Naive thymus-derived CD4-positive, alpha-beta T cell (primary cell): Measurements from ENCODE around the gene HEMK1. TPM values are rescaled to one million over a fixed set of nuclear protein-coding genes. Genes with fewer than 3 reads are reported as not detected.

ENCODE experiments used
- ATAC-seq: fragments of 150-1000 bp; cut with Tn5 transposase; 2 replicates; pipeline ENCODE4 v1.10.0; 2021; ENCODE audit warnings: mild to moderate bottlenecking, moderate library complexity
- CTCF ChIA-PET: fragments of 350-600 bp; sonication (Branson Sonifier 250); formaldehyde crosslinking; loops from one replicate; lab custom pipeline; 2021; ENCODE audit warnings: antibody characterized with exemption; lab: Charles Lee
- POLR2A ChIA-PET: fragments of 350-600 bp; sonication (Branson Sonifier 250); formaldehyde crosslinking; loops from one replicate; lab custom pipeline; 2021; ENCODE audit warnings: antibody characterized with exemption, inconsistent platforms; lab: Charles Lee
- DNase-seq, 9 donors: peaks; one replicate each; pipeline versions ENCODE4 v3.0.0 to v3.0.0-alpha.2; 2020 to 2022; ENCODE audit warnings: mixed read lengths in 1 of 9
- H3K27ac ChIP-seq: one replicate; pipeline ENCODE4 v1.7.0; 2013; ENCODE audit warnings: mild to moderate bottlenecking, low read depth, low read length, moderate library complexity
- H3K27me3 ChIP-seq, 2 donors: one replicate each; pipeline ENCODE4 v1.7.0; 2013; ENCODE audit warnings: low read length in 2 of 2, mild to moderate bottlenecking in 2 of 2, moderate library complexity in 2 of 2; ENCODE audit not compliant: control insufficient read depth in 2 of 2, insufficient read depth in 2 of 2
- H3K36me3 ChIP-seq, 3 experiments: 1 replicate in 2 of 3; 2 replicates in 1 of 3; pipeline ENCODE4 v1.7.0; 2013; ENCODE audit warnings: low read length in 3 of 3, mild to moderate bottlenecking in 3 of 3, moderate library complexity in 1 of 3; ENCODE audit not compliant: insufficient read depth in 3 of 3, control insufficient read depth in 2 of 3
- H3K4me1 ChIP-seq, 2 donors: one replicate each; pipeline ENCODE4 v1.7.0; 2013; ENCODE audit warnings: low read length in 2 of 2, mild to moderate bottlenecking in 2 of 2, moderate library complexity in 1 of 2; ENCODE audit not compliant: control insufficient read depth in 2 of 2, insufficient read depth in 2 of 2
- H3K4me3 ChIP-seq: 2 replicates; pipeline ENCODE4 v1.7.0; 2013; ENCODE audit warnings: mild to moderate bottlenecking, low read length
- H3K9me3 ChIP-seq, 3 experiments: 1 replicate in 2 of 3; 2 replicates in 1 of 3; pipeline ENCODE4 v1.7.0; 2013; ENCODE audit warnings: low read length in 3 of 3; ENCODE audit not compliant: control insufficient read depth in 2 of 3
- H3K27ac Mint-ChIP-seq, 9 donors: one replicate each; pipeline ENCODE4 v1.8.0; 2020 to 2022; ENCODE audit warnings: mixed read lengths in 9 of 9, mild to moderate bottlenecking in 8 of 9, moderate library complexity in 5 of 9, inconsistent platforms in 2 of 9
- H3K27me3 Mint-ChIP-seq, 5 donors: one replicate each; pipeline ENCODE4 v1.8.0; 2021 to 2022; ENCODE audit warnings: mixed read lengths in 5 of 5, mild to moderate bottlenecking in 1 of 5
- H3K36me3 Mint-ChIP-seq, 5 donors: one replicate each; pipeline ENCODE4 v1.8.0; 2020 to 2022; ENCODE audit warnings: mixed read lengths in 5 of 5, mild to moderate bottlenecking in 3 of 5, inconsistent platforms in 1 of 5
- H3K4me1 Mint-ChIP-seq, 7 donors: one replicate each; pipeline ENCODE4 v1.8.0; 2020 to 2022; ENCODE audit warnings: mixed read lengths in 7 of 7, mild to moderate bottlenecking in 3 of 7, inconsistent platforms in 1 of 7
- H3K4me3 Mint-ChIP-seq, 10 donors: one replicate each; pipeline ENCODE4 v1.8.0; 2020 to 2022; ENCODE audit warnings: mild to moderate bottlenecking in 10 of 10, mixed read lengths in 10 of 10, moderate library complexity in 6 of 10, inconsistent platforms in 2 of 10
- H3K9me3 Mint-ChIP-seq, 11 donors: one replicate each; pipeline ENCODE4 v1.8.0; 2020 to 2022; ENCODE audit warnings: mixed read lengths in 11 of 11, mild to moderate bottlenecking in 4 of 11, inconsistent platforms in 1 of 11, moderate library complexity in 1 of 11
- intact Hi-C, 2 donors: fragments of 100-400 bp; cut with micrococcal nuclease; formaldehyde crosslinking; loops; one replicate each; pipeline ENCODE4 v1.15.1; 2023
- polyA plus RNA-seq, 2 donors: library from polyadenylated mRNA; unstranded; fragments of 300-500 nt; fragmentation: Illumina TruSeq; gene quantifications; one replicate each; pipeline ENCODE4 v1.2.3, GENCODE V29; 2021
- total RNA-seq, 6 experiments: library from RNA in 5 of 6; stranded (reverse) in 5 of 6; gene quantifications; 1 replicate in 5 of 6; 2 replicates in 1 of 6; pipeline ENCODE4 v1.2.3 and lab custom pipeline; 2021 to 2026

HEMK1 gene
- total and polyA plus RNA-seq, 7 experiments from 2014 or later = 32.1 to 71.1 (median 40.1) TPM

DNA sequence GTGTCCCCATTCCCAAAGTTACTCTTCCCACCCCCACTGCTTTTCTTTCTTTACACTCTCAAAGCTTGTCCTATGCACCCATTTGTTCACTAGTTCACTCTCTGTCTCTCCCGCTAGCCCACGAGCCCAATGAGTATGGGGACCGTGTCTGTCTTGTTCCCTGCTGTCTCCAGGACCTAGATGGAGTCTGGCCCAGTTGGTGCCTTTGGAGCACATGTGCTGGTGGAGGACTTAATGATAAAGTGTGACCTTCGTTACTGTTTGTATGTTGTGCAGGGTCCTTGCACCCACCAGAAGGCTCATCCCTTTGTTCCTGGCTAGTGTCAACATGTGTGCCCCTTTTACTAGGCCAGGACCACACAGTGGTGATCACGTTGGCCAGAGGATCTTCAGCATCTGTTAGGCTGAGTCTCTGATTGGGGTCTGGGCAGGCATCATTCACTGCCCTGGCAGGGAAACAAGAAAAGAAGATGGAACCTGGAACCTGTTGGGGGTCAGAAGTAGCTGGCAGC lies 34.8 kb downstream of the HEMK1 start:
- Mint-ChIP-seq H3K4me1 (peaks cover 79 to 100% (median 87%) of the 10 kb centered on the region in 7 donors), H3K9me3 (no peaks in the 10 kb centered on the region), H3K4me3 (peak overlapping the region in 9 of 10 donors; percentile 11 to 98 (median 87)), H3K27me3 (no peaks in the 10 kb centered on the region), H3K27ac (peak overlapping the region; percentile 89 to 97 (median 94)), H3K36me3 (peaks cover 21 to 69% (median 29%) of the 10 kb centered on the region in 5 donors)
- CTCF ChIA-PET = interaction anchor here (2.3 to 13.9 kb wide), 3 partner anchors 11 to 30 kb away, joined by 8 to 578 read pairs (median 16); partner anchors contain the start of genes C3orf18 and HEMK1
- Histone ChIP-seq H3K27ac (peak overlapping the region; percentile 93), H3K36me3 (peaks cover 16 to 60% (median 18%) of the 10 kb centered on the region in 3 experiments), H3K9me3 (no peaks in the 10 kb centered on the region), H3K27me3 (no peaks in the 10 kb centered on the region), H3K4me3 (no peak overlapping the region), H3K4me1 (peaks cover 89 to 94% of the 10 kb centered on the region in 2 donors)
- no peak for ATAC-seq
- intact Hi-C loops = no loop called here
- POLR2A ChIA-PET = interaction anchor here (1.8 to 25.1 kb wide), 3 partner anchors 14 to 31 kb away, joined by 4 to 730 read pairs (median 410); partner anchors contain the start of genes C3orf18 and HEMK1
- no peak for DNase-seq

GRCh38 chr3:50604628-50605588 lies 35.6 kb downstream of the HEMK1 start:
- H3K4me1 Mint-ChIP-seq = peaks cover 77 to 100% (median 92%) of the 10 kb centered on the region in 7 donors
- H3K4me3 Mint-ChIP-seq = peak overlapping the region; percentile 83 to 98 (median 92)
- intact Hi-C loops = no loop called here
- H3K36me3 Mint-ChIP-seq = peaks cover 27 to 71% (median 31%) of the 10 kb centered on the region in 5 donors
- Histone ChIP-seq H3K4me3 (peak overlapping the region; percentile 93), H3K27ac (peak overlapping the region; percentile 93), H3K4me1 (peaks cover 88 to 89% of the 10 kb centered on the region in 2 donors), H3K27me3 (no peaks in the 10 kb centered on the region), H3K36me3 (peaks cover 18 to 64% (median 20%) of the 10 kb centered on the region in 3 experiments), H3K9me3 (no peaks in the 10 kb centered on the region)
- peak; percentile 4 for ATAC-seq
- POLR2A ChIA-PET = interaction anchor here (1.4 to 25.1 kb wide), 4 partner anchors 14 to 268 kb away, joined by 4 to 730 read pairs (median 207); partner anchors contain the start of genes C3orf18 and HEMK1
- no peaks in the 10 kb centered on the region for H3K9me3 Mint-ChIP-seq
- H3K27ac Mint-ChIP-seq = peak overlapping the region; percentile 89 to 97 (median 94)
- no peak for DNase-seq
- CTCF ChIA-PET = interaction anchor here (3.6 to 13.9 kb wide), 3 partner anchors 10 to 31 kb away, joined by 16 to 578 read pairs (median 268); partner anchors contain the start of genes C3orf18 and HEMK1
- no peaks in the 10 kb centered on the region for H3K27me3 Mint-ChIP-seq

GRCh38 chr3:50605901-50606326 lies 36.6 kb downstream of the HEMK1 start:
- ChIA-PET POLR2A (interaction anchor here (1.4 to 25.1 kb wide), 3 partner anchors 16 to 269 kb away, joined by 4 to 730 read pairs (median 410); partner anchors contain the start of genes C3orf18 and HEMK1), CTCF (interaction anchor here (3.6 to 13.9 kb wide), 3 partner anchors 9 to 32 kb away, joined by 16 to 578 read pairs (median 268); partner anchors contain the start of genes C3orf18 and HEMK1)
- no peaks in the 10 kb centered on the region for H3K27me3 Mint-ChIP-seq
- H3K36me3 ChIP-seq = peaks cover 18 to 74% (median 25%) of the 10 kb centered on the region in 3 experiments
- peak overlapping the region; percentile 93 for H3K4me3 ChIP-seq
- H3K9me3 Mint-ChIP-seq = no peaks in the 10 kb centered on the region
- peaks cover 67 to 99% (median 83%) of the 10 kb centered on the region in 7 donors for H3K4me1 Mint-ChIP-seq
- no peaks in the 10 kb centered on the region for H3K27me3 ChIP-seq
- H3K36me3 Mint-ChIP-seq = peaks cover 31 to 75% (median 36%) of the 10 kb centered on the region in 5 donors
- H3K9me3 ChIP-seq = no peaks in the 10 kb centered on the region
- peak overlapping the region; percentile 83 to 98 (median 92) for H3K4me3 Mint-ChIP-seq
- H3K27ac ChIP-seq = peak overlapping the region; percentile 93
- intact Hi-C loops = no loop called here
- H3K27ac Mint-ChIP-seq = peak overlapping the region; percentile 78 to 96 (median 94)
- DNase-seq (no peak), ATAC-seq (no peak)
- H3K4me1 ChIP-seq = peaks cover 78 to 83% of the 10 kb centered on the region in 2 donors

DNA sequence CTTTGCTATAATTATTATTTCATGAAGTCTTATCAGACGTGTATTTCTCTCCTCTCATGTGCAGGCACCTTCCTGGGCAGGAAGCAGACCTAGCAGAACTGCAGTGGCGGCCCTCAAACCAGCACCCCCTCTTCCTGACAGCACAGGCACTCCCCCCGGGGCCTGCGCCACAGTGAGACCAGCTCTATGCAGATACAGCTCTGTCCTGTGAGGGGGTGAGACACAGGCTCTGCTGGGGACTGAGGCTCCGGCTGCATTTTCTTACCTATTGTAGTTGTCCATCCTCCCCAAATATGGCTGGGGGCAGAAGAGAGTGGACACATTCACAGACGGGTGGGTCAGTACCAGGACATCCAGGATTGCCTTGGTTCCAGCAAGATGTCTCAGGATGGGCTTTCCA lies 37.3 kb downstream of the HEMK1 start:
- peak; percentile 34 for ATAC-seq
- DNase-seq = peak in 3 of 9 donors; percentile 40 to 42 (median 41)
- H3K27me3 Mint-ChIP-seq = no peaks in the 10 kb centered on the region
- H3K9me3 Mint-ChIP-seq = no peaks in the 10 kb centered on the region
- ChIA-PET CTCF (interaction anchor here (1.9 to 13.9 kb wide), 4 partner anchors 8 to 32 kb away, joined by 6 to 578 read pairs (median 142); partner anchors contain the start of genes C3orf18 and HEMK1), POLR2A (interaction anchor here (1.4 to 25.1 kb wide), 3 partner anchors 16 to 269 kb away, joined by 4 to 730 read pairs (median 410); partner anchors contain the start of genes C3orf18 and HEMK1)
- H3K4me1 Mint-ChIP-seq = peaks cover 60 to 93% (median 78%) of the 10 kb centered on the region in 7 donors
- H3K4me1 ChIP-seq = peaks cover 71 to 76% of the 10 kb centered on the region in 2 donors
- H3K27ac ChIP-seq = peak overlapping the region; percentile 93
- H3K27ac Mint-ChIP-seq = peak overlapping the region; percentile 40 to 96 (median 94)
- H3K9me3 ChIP-seq = no peaks in the 10 kb centered on the region
- intact Hi-C loops = no loop called here
- H3K4me3 Mint-ChIP-seq = peak overlapping the region; percentile 83 to 98 (median 92)
- peak overlapping the region; percentile 93 for H3K4me3 ChIP-seq
- peaks cover 31 to 78% (median 36%) of the 10 kb centered on the region in 5 donors for H3K36me3 Mint-ChIP-seq
- H3K27me3 ChIP-seq = no peaks in the 10 kb centered on the region
- H3K36me3 ChIP-seq = peaks cover 18 to 75% (median 25%) of the 10 kb centered on the region in 3 experiments

DNA sequence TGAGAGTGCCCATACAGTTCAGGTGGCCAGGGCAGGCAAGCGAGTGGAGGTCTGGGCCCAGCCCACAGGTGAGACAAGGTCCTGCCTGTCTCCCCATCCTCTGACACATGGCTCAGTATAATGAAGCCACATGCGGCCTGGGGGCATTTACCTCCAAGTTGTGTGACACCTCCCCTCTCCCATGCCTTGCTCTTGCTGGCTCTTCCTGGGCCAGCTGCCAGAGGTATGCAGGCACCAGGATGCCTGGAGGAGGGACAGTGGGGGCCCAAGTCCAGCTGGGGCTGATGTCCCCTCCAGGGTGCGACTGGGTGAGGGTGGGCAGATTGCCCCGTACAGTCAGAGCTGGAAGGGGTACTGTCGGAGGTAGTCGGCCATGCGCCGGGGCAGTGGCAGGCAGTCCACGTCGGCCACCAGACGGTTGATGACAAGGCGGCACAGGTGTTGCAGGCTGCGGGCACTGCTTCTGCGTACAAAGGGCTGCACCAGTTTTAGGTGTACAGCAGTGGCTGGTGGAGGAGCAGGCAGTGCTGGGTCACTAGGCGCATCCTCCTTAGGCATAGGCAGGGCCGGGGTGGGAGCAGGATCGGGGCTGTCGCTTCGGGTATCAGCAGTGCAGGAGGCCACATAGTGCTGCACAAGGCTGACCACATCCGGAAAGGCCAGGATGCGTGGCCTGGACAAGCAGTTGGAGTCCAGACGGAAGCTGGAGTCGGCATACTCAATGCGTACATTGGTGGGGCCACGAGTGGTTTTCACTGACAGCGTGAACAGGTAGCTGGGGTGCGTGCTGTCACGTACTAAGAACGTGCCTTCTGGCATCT lies 38.2 kb downstream of the HEMK1 start:
- H3K27me3 ChIP-seq = no peaks in the 10 kb centered on the region
- DNase-seq (no peak), ATAC-seq (no peak)
- H3K4me3 ChIP-seq = peak overlapping the region; percentile 93
- Mint-ChIP-seq H3K27ac (peak overlapping the region; percentile 45 to 96 (median 94)), H3K36me3 (peaks cover 31 to 85% (median 36%) of the 10 kb centered on the region in 5 donors), H3K27me3 (peaks cover 0 to 2% (median 0%) of the 10 kb centered on the region in 5 donors), H3K4me1 (peaks cover 59 to 92% (median 76%) of the 10 kb centered on the region in 7 donors), H3K4me3 (peak overlapping the region; percentile 83 to 98 (median 92)), H3K9me3 (no peaks in the 10 kb centered on the region)
- peak overlapping the region; percentile 93 for H3K27ac ChIP-seq
- H3K9me3 ChIP-seq = no peaks in the 10 kb centered on the region
- POLR2A ChIA-PET = interaction anchor here (7.6 to 25.1 kb wide), 3 partner anchors 8 to 34 kb away, joined by 101 to 730 read pairs (median 410); partner anchors contain the start of genes C3orf18 and HEMK1
- intact Hi-C loops = no loop called here
- H3K4me1 ChIP-seq = peaks cover 65 to 70% of the 10 kb centered on the region in 2 donors
- H3K36me3 ChIP-seq = peaks cover 18 to 75% (median 25%) of the 10 kb centered on the region in 3 experiments
- CTCF ChIA-PET = interaction anchor here (1.1 to 13.9 kb wide), 6 partner anchors 7 to 46 kb away, joined by 3 to 578 read pairs (median 11); partner anchors contain the start of genes C3orf18, HEMK1 and MAPKAPK3
